Tibial artery (tissue), 4 donors: ENCODE measurements around the gene VEGFA.

Experiments
- DNase-seq, 2 donors: peaks; one replicate each; pipeline ENCODE4 v3.0.0-alpha.2; 2019
- H3K27ac ChIP-seq, 2 donors: fragments of 200-600 bp; sonication (generic) in 1 of 2; 1 replicate in 1 of 2; 2 replicates in 1 of 2; pipeline ENCODE4 v1.5.1; 2018 to 2019; ENCODE audit warnings: mild to moderate bottlenecking in 1 of 2
- H3K27me3 ChIP-seq, 2 donors: fragments of 200-600 bp; sonication (generic) in 1 of 2; one replicate each; pipeline versions ENCODE4 v1.5.1 to v1.6.0; 2016 to 2019
- H3K36me3 ChIP-seq, 3 donors: fragments of 200-600 bp; sonication (generic) in 2 of 3; one replicate each; pipeline ENCODE4 v1.5.1; 2016 to 2019; ENCODE audit warnings: mild to moderate bottlenecking in 2 of 3
- H3K4me1 ChIP-seq, 4 donors: fragments of 200-600 bp; sonication (generic) in 2 of 4; 1 replicate in 3 of 4; 2 replicates in 1 of 4; pipeline ENCODE4 v1.5.1; 2016 to 2019
- H3K4me3 ChIP-seq, 2 donors: fragments of 200-600 bp; sonication (generic) in 1 of 2; 1 replicate in 1 of 2; 2 replicates in 1 of 2; pipeline ENCODE4 v1.5.1; 2018 to 2019; ENCODE audit warnings: mild to moderate bottlenecking in 2 of 2
- H3K9me3 ChIP-seq, 3 donors: fragments of 200-600 bp; sonication (generic) in 1 of 3; one replicate each; pipeline ENCODE4 v1.5.1; 2016 to 2019
- intact Hi-C: fragments of 100-400 bp; cut with DNase I; formaldehyde crosslinking; loops from one replicate; pipeline ENCODE4 v1.15.0; 2023; ENCODE audit warnings: low total_unique reads
- TF ChIP-seq, protein P1 (sequence below), 2 experiments: fragments of 200-600 bp in 1 of 2; fragments of 450-650 bp in 1 of 2; IDR thresholded peaks; one replicate each; pipeline ENCODE4 v1.5.1; 2017 to 2019; ENCODE audit warnings: antibody characterized with exemption in 2 of 2, mild to moderate bottlenecking in 1 of 2, moderate library complexity in 1 of 2

Gene VEGFA

DNA sequence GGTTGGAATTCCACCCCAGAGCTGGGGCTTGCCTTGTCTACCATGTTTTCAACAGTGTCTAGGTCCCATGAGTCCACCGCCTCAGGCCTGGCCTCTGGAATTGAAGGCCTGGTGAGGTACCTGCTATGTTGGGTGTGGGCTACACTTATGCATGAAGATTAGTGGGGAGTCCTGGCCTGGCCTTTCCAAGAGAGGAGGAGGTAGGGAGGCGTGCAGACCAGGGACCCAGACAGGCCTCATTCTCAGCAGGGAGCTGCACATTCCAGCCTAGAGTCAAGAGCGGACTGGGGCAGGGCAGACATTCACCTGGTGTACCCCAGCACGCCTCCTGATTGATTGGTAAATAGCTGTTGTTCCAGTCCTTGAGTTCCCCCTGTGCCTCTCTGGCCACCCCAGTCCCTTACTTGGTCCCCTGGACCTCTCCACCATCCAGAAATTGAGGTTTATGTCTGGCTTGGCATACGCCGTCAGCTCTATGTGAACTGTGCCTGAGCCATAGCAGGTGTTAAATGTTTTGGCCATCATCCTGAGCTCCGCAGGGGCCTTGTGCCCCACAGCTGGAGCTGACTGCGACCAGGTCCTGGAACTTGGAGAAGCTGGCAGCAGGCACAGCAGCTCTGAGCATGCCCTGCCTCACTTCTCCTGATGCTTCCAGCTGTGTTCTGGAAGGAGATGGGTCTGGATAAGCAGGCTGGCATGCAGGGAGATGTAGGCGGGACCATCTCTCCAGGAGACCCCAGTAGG lies 8.2 kb upstream of the VEGFA start:
- Histone ChIP-seq H3K36me3 (no peaks in the 10 kb centered on the region), H3K27ac (no peak overlapping the region), H3K4me3 (no peak overlapping the region), H3K4me1 (no peaks in the 10 kb centered on the region), H3K27me3 (peaks cover 0 to 23% of the 10 kb centered on the region in 2 donors), H3K9me3 (no peaks in the 10 kb centered on the region)
- intact Hi-C loops, result loop anchor here (10.0 kb wide), 1 partner anchor 57 kb away; no protein-coding TSS in a partner anchor
- TF ChIP-seq, protein P1, sequence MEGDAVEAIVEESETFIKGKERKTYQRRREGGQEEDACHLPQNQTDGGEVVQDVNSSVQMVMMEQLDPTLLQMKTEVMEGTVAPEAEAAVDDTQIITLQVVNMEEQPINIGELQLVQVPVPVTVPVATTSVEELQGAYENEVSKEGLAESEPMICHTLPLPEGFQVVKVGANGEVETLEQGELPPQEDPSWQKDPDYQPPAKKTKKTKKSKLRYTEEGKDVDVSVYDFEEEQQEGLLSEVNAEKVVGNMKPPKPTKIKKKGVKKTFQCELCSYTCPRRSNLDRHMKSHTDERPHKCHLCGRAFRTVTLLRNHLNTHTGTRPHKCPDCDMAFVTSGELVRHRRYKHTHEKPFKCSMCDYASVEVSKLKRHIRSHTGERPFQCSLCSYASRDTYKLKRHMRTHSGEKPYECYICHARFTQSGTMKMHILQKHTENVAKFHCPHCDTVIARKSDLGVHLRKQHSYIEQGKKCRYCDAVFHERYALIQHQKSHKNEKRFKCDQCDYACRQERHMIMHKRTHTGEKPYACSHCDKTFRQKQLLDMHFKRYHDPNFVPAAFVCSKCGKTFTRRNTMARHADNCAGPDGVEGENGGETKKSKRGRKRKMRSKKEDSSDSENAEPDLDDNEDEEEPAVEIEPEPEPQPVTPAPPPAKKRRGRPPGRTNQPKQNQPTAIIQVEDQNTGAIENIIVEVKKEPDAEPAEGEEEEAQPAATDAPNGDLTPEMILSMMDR (IDR thresholded peaks at IDR 0.05), result no peak
- no peak for DNase-seq

- H3K27me3 ChIP-seq, result peaks cover 0 to 23% of the 10 kb centered on the region in 2 donors
- TF ChIP-seq, protein P1 (IDR thresholded peaks at IDR 0.05), result no peak
- H3K36me3 ChIP-seq, result no peaks in the 10 kb centered on the region
- intact Hi-C loops, result loop anchor here (10.0 kb wide), 1 partner anchor 58 kb away; no protein-coding TSS in a partner anchor
- peak in 1 of 2 donors; percentile 24 for DNase-seq
- H3K4me1 ChIP-seq, result no peaks in the 10 kb centered on the region
- no peaks in the 10 kb centered on the region for H3K9me3 ChIP-seq
- H3K4me3 ChIP-seq, result no peak overlapping the region
- H3K27ac ChIP-seq, result no peak overlapping the region
Observed at GRCh38 chr6:43762410-43762768, 7.6 kb upstream of the VEGFA start.

- TF ChIP-seq, protein P1 (IDR thresholded peaks at IDR 0.05), result no peak
- Histone ChIP-seq H3K4me3 (no peak overlapping the region), H3K36me3 (no peaks in the 10 kb centered on the region), H3K27me3 (peaks cover 0 to 21% of the 10 kb centered on the region in 2 donors), H3K4me1 (no peaks in the 10 kb centered on the region), H3K9me3 (no peaks in the 10 kb centered on the region), H3K27ac (no peak overlapping the region)
- intact Hi-C loops, result loop anchor here (10.0 kb wide), 1 partner anchor 58 kb away; no protein-coding TSS in a partner anchor
- DNase-seq, result peak in 1 of 2 donors; percentile 13
Observed at GRCh38 chr6:43762966-43763695, 6.9 kb upstream of the VEGFA start.

DNA sequence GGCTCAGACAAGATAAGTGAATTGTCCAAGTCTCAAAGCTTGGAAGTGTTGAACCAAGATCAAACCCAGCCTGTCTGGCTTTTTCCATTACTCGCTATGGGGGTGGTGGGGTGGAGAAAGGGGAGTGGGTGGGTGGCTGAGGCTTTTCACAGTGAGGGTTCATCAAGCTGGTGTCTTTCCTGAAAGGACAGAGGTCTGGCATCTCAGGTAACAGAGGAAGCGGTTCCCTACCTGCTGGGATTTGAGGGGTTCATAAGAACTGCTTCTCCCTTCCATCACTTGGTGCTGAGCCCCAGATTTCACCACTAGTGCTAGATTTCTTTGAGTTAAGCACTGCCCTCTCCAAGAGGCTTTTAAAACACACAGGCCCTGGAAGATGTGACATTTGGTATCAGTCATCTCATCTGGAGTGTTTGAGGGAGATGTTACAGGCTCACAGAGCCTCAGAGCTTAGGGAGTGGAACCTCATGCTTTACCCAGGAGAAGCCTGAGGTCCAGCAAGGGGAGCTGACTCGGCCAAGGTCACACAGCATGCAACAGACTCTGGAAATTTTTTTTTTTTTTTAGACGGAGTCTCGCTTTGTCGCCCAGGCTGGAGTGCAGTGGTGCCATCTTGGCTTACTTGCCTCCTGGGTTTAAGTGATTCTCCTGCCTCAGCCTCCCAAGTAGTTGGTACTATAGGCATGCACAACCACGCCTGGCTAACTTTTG lies 6.0 kb upstream of the VEGFA start:
- no peak overlapping the region for H3K27ac ChIP-seq
- TF ChIP-seq, protein P1 (IDR thresholded peaks at IDR 0.05), result no peak
- no peak overlapping the region for H3K4me3 ChIP-seq
- intact Hi-C loops, result loop anchor here (10.0 kb wide), 1 partner anchor 59 kb away; no protein-coding TSS in a partner anchor
- H3K36me3 ChIP-seq, result no peaks in the 10 kb centered on the region
- H3K4me1 ChIP-seq, result peaks cover 0 to 7% (median 2%) of the 10 kb centered on the region in 4 donors
- H3K27me3 ChIP-seq, result peaks cover 0 to 13% of the 10 kb centered on the region in 2 donors
- DNase-seq, result peak in 1 of 2 donors; percentile 19
- H3K9me3 ChIP-seq, result no peaks in the 10 kb centered on the region

GRCh38 chr6:43764772-43765171 lies 5.2 kb upstream of the VEGFA start:
- intact Hi-C loops, result loop anchor here (5.0 to 10.0 kb wide), 2 partner anchors 60 to 97 kb away; no protein-coding TSS in a partner anchor
- DNase-seq, result peak in 1 of 2 donors; percentile 42
- Histone ChIP-seq H3K4me3 (no peak overlapping the region), H3K4me1 (peaks cover 0 to 12% (median 7%) of the 10 kb centered on the region in 4 donors), H3K36me3 (no peaks in the 10 kb centered on the region), H3K9me3 (no peaks in the 10 kb centered on the region), H3K27me3 (peaks cover 0 to 7% of the 10 kb centered on the region in 2 donors), H3K27ac (no peak overlapping the region)
- TF ChIP-seq, protein P1 (IDR thresholded peaks at IDR 0.05), result no peak
